ENCODE data around the gene AGO4. TPM values are rescaled to one million over a fixed set of nuclear protein-coding genes. Genes with fewer than 3 reads are reported as not detected.

The AGO4 gene
- total and polyA plus RNA-seq, 2 of the 4 experiments (the other 2 are of a cell fraction) = 8.2 to 9.2 TPM

- ATAC-seq (ENCODE audit: low read depth) (no peak), DNase-seq (no peak)
- no peak overlapping the region for H2BK20ac ChIP-seq (ENCODE audit: low read depth, low read length)
- H3K9me3 ChIP-seq (ENCODE audit: control insufficient read depth, insufficient read depth, low read length) = no peaks in the 10 kb centered on the region
- no peak overlapping the region for H4K91ac ChIP-seq (ENCODE audit: insufficient read depth, low read depth, low read length)
- peaks cover 10 to 27% of the 10 kb centered on the region in 2 experiments for H3K79me1 ChIP-seq (ENCODE audit: low read depth in 1 of 2, low read length in 2 of 2)
- in situ Hi-C loops (cut with MboI; ENCODE audit: low sequenced_read_pairs) (no loop called here), dilution Hi-C loops (cut with HindIII; ENCODE audit: low sequenced_read_pairs, unreplicated experiment) (no loop called here), intact Hi-C loops (cut with micrococcal nuclease) (loop anchor here (10.0 kb wide), 1 partner anchor 119 kb away; the partner anchor contains the start of gene PSMB2)
- no peak overlapping the region for H2BK15ac ChIP-seq (ENCODE audit: low read depth, low read length)
- no peak overlapping the region for H3K18ac ChIP-seq (ENCODE audit: low read depth, low read length)
- H3K9ac ChIP-seq (ENCODE audit: low read depth, low read length) = no peak overlapping the region
- no peak overlapping the region for H3K23ac ChIP-seq (ENCODE audit: low read depth, low read length)
- no peak overlapping the region for H3K27ac ChIP-seq (ENCODE audit: insufficient read depth, low read length)
- H2AFZ ChIP-seq (replicated peaks; ENCODE audit: low read length, poor library complexity) = no peak overlapping the region
- no peak overlapping the region for H3K56ac ChIP-seq (ENCODE audit: extremely low read depth, insufficient read depth, low read length)
- no peaks in the 10 kb centered on the region for H3K27me3 ChIP-seq (ENCODE audit: control insufficient read depth, insufficient read depth, low read length)
- H3K4me3 ChIP-seq (ENCODE audit: insufficient read depth, low read depth, low read length) = no peak overlapping the region
- no peak for TF ChIP-seq CHD1 (IDR thresholded peaks at IDR 0.05; ENCODE audit: low read depth, low read length)
- TF ChIP-seq NFE2L2 (IDR thresholded peaks at IDR 0.05; ENCODE audit: low read depth, low read length) = no peak
- no peak for TF ChIP-seq POLR2A (IDR thresholded peaks at IDR 0.05; ENCODE audit: low read depth, low read length)
- no peak for TF ChIP-seq BHLHE40 (IDR thresholded peaks at IDR 0.05; ENCODE audit: low read depth, low read length)
- peak overlapping the region; percentile 16; the same call in 1 of the 2 replicates for H3K4me2 ChIP-seq (ENCODE audit: low read depth, low read length)
- H4K20me1 ChIP-seq (ENCODE audit: insufficient read depth, low read length) = no peaks in the 10 kb centered on the region
- ChIA-PET POLR2A (ENCODE audit: unreplicated experiment) (no interaction called here), CTCF (interaction anchor here (0.6 kb wide), 1 partner anchor 979 kb away, joined by 3 read pairs; no protein-coding TSS in a partner anchor)
- H4K5ac ChIP-seq (ENCODE audit: low read depth, low read length) = no peak overlapping the region
- BruUV-seq (replicated peaks) = no TSS peak
- H3K14ac ChIP-seq (replicated peaks; ENCODE audit: low read depth, low read length) = no peak overlapping the region
- H2AK9ac ChIP-seq (replicated peaks; ENCODE audit: low read depth, low read length, poor library complexity) = no peak overlapping the region
- no peak overlapping the region for H4K8ac ChIP-seq (ENCODE audit: low read depth in 2 of 2, low read length in 2 of 2)
- H3K4me1 ChIP-seq (ENCODE audit: control insufficient read depth, insufficient read depth, low read length) = peaks cover 2% of the 10 kb centered on the region
- H3K36me3 ChIP-seq (ENCODE audit: control insufficient read depth, insufficient read depth, low read length) = peaks cover 4% of the 10 kb centered on the region; the same call in 1 of the 2 replicates
- H3K9me1 ChIP-seq (ENCODE audit: insufficient read depth, low read length) = no peaks in the 10 kb centered on the region
- no peak overlapping the region for H3K4ac ChIP-seq (ENCODE audit: low read depth, low read length)
- no peak overlapping the region for H2AK5ac ChIP-seq (ENCODE audit: low read depth, low read length)
- H2BK5ac ChIP-seq (ENCODE audit: low read depth, low read length, poor library complexity, severe bottlenecking) = no peak overlapping the region
- no CpG with 5 or more reads among the region's 3 CpGs for WGBS, 2 experiments (ENCODE audit: extremely low coverage in 2 of 2, insufficient read length in 1 of 2)
- H2BK120ac ChIP-seq (ENCODE audit: low read depth, low read length) = no peak overlapping the region
Measured at GRCh38 chr1:35764283-35764682, 43.5 kb upstream of the AGO4 start.

Measured in IMR-90 (cell line).